GM19035 (cell line): ENCODE results near the gene PCDH17.

ENCODE experiments used
- ATAC-seq: cut with Tn5 transposase; IDR thresholded peaks from one replicate; pipeline ENCODE4 v1.9.1; 2021; ENCODE audit not compliant: unreplicated experiment

Gene PCDH17

DNA sequence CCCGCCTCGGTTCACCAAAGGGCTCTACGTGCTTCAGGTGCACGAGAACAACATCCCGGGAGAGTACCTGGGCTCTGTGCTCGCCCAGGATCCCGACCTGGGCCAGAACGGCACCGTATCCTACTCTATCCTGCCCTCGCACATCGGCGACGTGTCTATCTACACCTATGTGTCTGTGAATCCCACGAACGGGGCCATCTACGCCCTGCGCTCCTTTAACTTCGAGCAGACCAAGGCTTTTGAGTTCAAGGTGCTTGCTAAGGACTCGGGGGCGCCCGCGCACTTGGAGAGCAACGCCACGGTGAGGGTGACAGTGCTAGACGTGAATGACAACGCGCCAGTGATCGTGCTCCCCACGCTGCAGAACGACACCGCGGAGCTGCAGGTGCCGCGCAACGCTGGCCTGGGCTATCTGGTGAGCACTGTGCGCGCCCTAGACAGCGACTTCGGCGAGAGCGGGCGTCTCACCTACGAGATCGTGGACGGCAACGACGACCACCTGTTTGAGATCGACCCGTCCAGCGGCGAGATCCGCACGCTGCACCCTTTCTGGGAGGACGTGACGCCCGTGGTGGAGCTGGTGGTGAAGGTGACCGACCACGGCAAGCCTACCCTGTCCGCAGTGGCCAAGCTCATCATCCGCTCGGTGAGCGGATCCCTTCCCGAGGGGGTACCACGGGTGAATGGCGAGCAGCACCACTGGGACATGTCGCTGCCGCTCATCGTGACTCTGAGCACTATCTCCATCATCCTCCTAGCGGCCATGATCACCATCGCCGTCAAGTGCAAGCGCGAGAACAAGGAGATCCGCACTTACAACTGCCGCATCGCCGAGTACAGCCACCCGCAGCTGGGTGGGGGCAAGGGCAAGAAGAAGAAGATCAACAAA lies 2.6 kb downstream of the PCDH17 start:
- no peak for ATAC-seq

DNA sequence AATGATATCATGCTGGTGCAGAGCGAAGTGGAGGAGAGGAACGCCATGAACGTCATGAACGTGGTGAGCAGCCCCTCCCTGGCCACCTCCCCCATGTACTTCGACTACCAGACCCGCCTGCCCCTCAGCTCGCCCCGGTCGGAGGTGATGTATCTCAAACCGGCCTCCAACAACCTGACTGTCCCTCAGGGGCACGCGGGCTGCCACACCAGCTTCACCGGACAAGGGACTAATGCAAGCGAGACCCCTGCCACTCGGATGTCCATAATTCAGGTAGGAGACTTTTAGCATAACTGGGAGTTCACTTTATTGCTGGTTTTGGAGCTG lies 3.3 kb downstream of the PCDH17 start:
- ATAC-seq: no peak

- ATAC-seq: no peak
These were observed 4.1 kb downstream of the PCDH17 start for GRCh38 chr13:57635541-57636085.

DNA sequence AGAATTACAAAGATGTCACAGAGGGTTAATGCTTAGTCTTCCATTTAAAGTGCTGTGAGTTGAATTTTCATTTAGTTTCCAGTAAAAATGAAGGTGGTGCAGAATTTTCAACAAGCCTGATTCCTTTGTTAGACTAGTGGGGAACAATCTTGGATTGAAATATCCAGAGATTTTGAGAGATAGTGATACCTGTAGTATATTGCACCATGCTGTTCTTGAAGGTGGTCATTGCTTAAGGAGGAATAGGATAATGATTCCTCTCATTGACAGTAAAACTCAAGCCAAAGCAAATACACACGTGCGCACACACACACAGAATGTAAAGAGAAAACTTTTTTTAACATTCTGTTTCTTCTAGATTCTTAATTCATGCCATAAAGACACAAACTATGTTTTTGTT lies 5.3 kb downstream of the PCDH17 start:
- no peak for ATAC-seq

DNA sequence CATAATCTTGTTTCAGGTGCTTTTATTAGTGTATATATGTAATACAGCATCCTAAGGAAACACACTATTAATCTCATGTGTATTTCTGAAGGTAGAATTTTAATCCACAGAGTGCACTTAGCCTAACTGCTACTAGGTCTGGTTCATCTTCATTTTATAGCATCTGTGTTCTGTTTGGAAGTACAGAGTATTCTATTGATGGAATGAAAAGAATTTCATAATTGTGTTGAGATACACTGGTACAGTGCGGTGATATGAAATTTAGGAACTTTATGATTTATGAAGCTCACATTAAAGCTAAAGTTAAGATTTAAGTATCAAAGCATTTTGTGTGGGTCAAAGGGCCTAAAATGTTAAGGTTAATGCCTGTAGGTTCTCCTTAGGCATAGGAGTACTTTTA lies 6.0 kb downstream of the PCDH17 start:
- ATAC-seq: no peak

GRCh38 chr13:57638186-57638890 lies 6.8 kb downstream of the PCDH17 start:
- no peak for ATAC-seq

DNA sequence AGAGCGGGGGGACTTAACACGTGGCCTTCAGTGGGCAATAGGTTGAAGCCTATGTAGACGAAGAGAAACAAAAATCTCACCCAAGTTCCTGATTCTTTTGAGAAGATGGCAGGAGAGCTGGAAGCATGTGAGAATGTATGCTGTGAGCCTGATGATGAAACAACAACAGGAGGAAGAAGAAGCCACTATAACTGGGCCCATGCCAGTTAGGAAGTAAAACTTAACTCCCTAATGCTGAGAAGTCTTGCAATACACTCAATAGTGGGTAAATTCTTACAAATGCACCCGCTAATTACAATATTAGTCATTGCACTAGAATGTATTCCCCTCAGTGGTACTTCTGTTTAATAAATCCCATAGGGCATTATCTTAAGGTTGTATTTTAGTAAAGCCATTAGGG lies 9.1 kb downstream of the PCDH17 start:
- no peak for ATAC-seq

DNA sequence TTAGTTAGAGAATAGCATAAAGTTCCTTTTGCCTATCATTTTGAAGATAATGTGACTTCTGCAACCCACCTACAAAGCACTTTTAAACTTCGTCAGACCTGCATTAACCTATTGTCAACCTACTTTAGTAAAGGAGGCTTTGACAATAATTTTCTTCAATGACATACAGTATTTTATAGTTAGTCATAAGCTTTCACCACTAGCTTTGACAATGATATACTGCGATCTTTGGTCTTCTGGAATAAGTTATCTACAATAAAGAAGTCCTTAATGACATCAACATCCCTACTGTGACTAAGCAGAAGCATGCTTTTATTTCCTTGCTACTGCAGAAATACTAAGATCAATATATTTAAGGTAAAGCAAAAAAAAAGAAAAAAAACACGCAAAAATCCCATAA lies 9.5 kb downstream of the PCDH17 start:
- ATAC-seq: no peak

DNA sequence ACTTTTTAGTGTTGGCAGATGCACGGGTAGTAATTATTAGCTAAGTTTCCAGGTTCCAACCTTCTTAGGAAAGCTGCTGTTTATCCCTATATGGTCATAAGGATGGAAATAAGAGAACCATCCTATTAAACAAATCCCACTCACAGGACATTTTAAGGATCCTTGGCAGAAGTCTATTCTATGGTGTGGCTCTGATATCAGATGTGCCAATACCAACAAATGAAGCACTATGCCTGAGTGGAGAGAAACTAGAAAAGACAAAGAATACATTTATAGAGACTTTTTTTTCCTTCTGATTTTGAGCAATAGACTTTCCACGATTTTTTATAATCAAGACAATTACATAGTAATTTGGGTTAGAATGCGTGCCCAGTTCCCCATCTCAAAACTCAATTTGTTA lies 12.6 kb downstream of the PCDH17 start:
- ATAC-seq: no peak

GRCh38 chr13:57653229-57653989 lies 21.9 kb downstream of the PCDH17 start:
- ATAC-seq: no peak

- no peak for ATAC-seq
These were observed 33.9 kb downstream of the PCDH17 start for GRCh38 chr13:57665481-57665880.

GRCh38 chr13:57666131-57666953 lies 34.8 kb downstream of the PCDH17 start:
- ATAC-seq: no peak

- ATAC-seq: no peak
These were observed 40.6 kb downstream of the PCDH17 start for GRCh38 chr13:57672168-57672567.

DNA sequence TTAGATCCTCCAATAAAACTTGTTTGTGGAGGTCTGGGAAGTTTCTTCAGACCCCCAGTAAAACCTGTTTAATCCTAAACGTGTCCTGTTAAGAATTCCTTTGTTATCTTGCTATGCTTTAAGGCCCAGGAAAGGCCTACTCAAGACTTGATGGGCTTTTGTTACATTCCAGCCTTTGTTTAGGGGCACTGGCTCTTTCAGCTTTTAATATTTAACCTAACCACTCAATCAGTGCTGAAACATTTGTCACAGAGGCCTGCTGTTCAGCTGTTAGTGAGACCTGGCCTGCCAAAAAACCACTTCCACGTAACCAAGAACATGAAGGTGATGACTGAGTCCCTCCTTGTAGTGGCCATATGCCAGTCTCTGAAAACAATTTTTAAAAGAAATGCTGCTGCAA lies 41.7 kb downstream of the PCDH17 start:
- no peak for ATAC-seq

GRCh38 chr13:57675526-57675925 lies 44.0 kb downstream of the PCDH17 start:
- no peak for ATAC-seq

- no peak for ATAC-seq
These were observed 49.1 kb downstream of the PCDH17 start for GRCh38 chr13:57680609-57681008.

DNA sequence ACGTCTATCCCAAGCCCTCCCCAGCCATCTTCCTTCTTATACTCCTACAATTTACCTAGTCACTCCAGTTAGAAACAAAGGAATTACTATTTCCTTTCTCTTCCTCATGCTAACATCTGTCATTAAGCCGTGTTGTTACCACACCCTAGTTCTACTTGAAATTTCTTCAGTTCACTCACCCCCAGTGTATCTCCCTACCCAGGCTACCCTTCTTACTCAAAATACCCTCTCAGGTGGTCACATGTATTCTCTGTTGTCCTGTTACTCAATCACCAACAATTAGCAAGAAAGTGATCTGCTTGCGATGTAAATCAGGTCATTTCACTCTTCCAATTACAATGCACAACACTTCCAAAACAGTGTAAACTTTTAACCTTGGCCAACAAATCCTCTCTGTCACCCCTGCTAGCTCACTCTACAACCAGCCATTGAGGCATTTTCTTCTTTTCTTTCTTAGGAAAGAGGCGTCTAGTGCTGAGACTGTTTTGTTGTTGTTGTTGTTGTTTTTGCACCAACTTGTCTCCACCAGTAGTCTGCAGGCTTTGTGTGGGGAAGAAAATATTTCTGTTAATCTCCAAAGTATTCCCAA lies 50.7 kb downstream of the PCDH17 start:
- ATAC-seq: no peak

- ATAC-seq: no peak
These were observed 67.3 kb downstream of the PCDH17 start for GRCh38 chr13:57698851-57699250.

GRCh38 chr13:57704031-57704430 lies 72.5 kb downstream of the PCDH17 start:
- ATAC-seq: no peak

DNA sequence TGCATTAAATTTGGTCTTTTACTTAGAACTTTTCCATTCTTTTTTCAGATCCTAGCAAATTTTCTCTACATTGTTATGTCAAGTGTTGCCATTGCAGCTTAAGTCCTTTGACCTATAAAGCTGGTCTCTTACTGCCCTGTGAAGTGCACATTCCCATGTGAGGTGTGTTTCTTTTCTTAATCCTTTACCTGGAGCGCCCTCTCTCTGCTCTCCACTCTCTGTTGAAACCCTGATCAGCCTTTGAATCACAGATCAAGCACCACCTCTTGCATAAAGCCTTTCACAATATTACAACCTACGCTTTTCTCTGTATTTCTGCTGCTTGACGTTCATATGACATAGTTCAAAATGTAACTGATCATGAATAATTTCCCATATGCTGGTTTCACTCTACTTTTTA lies 84.8 kb downstream of the PCDH17 start:
- ATAC-seq: no peak
